Activated CD4-positive, CD25-positive, alpha-beta regulatory T cell (primary cell): Measurements from ENCODE around the gene FAM219A.

Source experiments
- DNase-seq, 4 experiments: peaks; one replicate each; lab custom pipeline; 2025; lab: John Stamatoyannopoulos, UW

Gene FAM219A

GRCh38 chr9:34400686-34401602, 57.4 kb downstream of the FAM219A start:
- no peak for DNase-seq

- no peak for DNase-seq
These were observed 58.1 kb downstream of the FAM219A start for GRCh38 chr9:34400275-34400674.

- DNase-seq: no peak
These were observed 58.6 kb downstream of the FAM219A start for GRCh38 chr9:34399729-34400128.

GRCh38 chr9:34398875-34399274, 59.5 kb downstream of the FAM219A start:
- DNase-seq: no peak

- no peak for DNase-seq
These were observed 61.8 kb downstream of the FAM219A start for GRCh38 chr9:34396276-34397214.

- no peak for DNase-seq
These were observed 65.9 kb downstream of the FAM219A start for GRCh38 chr9:34392511-34392910.

GRCh38 chr9:34387239-34387638, 71.1 kb downstream of the FAM219A start:
- DNase-seq: no peak

- no peak for DNase-seq
These were observed 71.7 kb downstream of the FAM219A start for GRCh38 chr9:34386656-34387055.

GRCh38 chr9:34385561-34386230, 72.7 kb downstream of the FAM219A start:
- DNase-seq: no peak

- no peak for DNase-seq
These were observed 73.8 kb downstream of the FAM219A start for GRCh38 chr9:34384368-34385165.

GRCh38 chr9:34383904-34384303, 74.5 kb downstream of the FAM219A start:
- no peak for DNase-seq

- DNase-seq: no peak
These were observed 75.5 kb downstream of the FAM219A start for GRCh38 chr9:34382879-34383278.

GRCh38 chr9:34382054-34382453, 76.3 kb downstream of the FAM219A start:
- DNase-seq: no peak

GRCh38 chr9:34381323-34381722, 77.0 kb downstream of the FAM219A start:
- DNase-seq: no peak

- peak; percentile 64 to 73 (median 68) for DNase-seq
These were observed 77.7 kb downstream of the FAM219A start for GRCh38 chr9:34380511-34381315.

- no peak for DNase-seq
These were observed 78.3 kb downstream of the FAM219A start for GRCh38 chr9:34380034-34380510.

GRCh38 chr9:34379334-34380033, 78.9 kb downstream of the FAM219A start:
- DNase-seq: peak; percentile 75 to 85 (median 76)

- no peak for DNase-seq
These were observed 79.9 kb downstream of the FAM219A start for GRCh38 chr9:34378376-34379060.

GRCh38 chr9:34377404-34377746, 81.0 kb downstream of the FAM219A start:
- no peak for DNase-seq
